ENCODE data around the gene NUP58.

DNA sequence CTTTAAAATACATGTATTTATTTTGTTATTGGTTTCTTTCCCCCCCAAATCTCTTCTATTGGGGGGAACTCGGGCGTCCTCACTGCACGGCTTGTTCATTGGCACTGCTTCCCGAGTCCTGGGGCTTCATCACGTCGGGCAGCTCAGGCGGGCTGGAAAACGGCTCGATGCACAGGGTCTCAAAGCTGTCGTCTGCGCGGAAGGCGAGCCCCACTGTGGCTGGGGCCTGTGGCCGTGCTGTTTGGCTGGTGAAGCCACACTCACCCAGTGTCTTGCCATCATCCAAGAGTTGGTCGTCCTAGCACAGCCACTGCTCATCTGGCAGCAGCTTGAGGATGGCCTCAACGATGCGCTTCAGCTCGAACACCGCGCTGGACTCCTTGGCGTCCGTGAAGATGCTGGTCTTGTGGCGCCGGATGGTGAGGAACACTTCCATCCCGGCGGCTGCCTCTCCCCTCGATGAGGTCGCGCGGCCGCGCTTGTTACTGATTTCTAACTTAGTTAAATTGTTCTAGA is 64.4 kb downstream of the NUP58 start:
- TF ChIP-seq CTCF (IDR thresholded peaks at IDR 0.05), result no peak
- no peak for TF ChIP-seq POLR2A (IDR thresholded peaks at IDR 0.05)
- no peak for TF ChIP-seq EP300 (IDR thresholded peaks at IDR 0.05; ENCODE audit: low read depth)
- no peak for TF ChIP-seq POLR2AphosphoS5 (IDR thresholded peaks at IDR 0.05)
